Cardiac fibroblast (primary cell): ENCODE results near the gene EXOC6B.

ENCODE experiments used
- DNase-seq, 2 donors: peaks; one replicate each; pipeline versions ENCODE4 v3.0.0 to v3.0.0-alpha.2; 2010; ENCODE audit warnings: low read depth in 2 of 2
- H3K4me3 ChIP-seq, 2 donors: replicated peaks in 1 of 2; 1 replicate in 1 of 2; 2 replicates in 1 of 2; pipeline ENCODE4 v1.5.1; 2011; ENCODE audit warnings: low read depth in 2 of 2, low read length in 2 of 2, mild to moderate bottlenecking in 2 of 2, moderate library complexity in 1 of 2
- CTCF ChIP-seq: IDR thresholded peaks from one replicate; pipeline ENCODE4 v1.5.1; 2011; ENCODE audit warnings: low read depth, mild to moderate bottlenecking, low read length, inconsistent platforms

The EXOC6B gene

GRCh38 chr2:72785517-72785916 is 40.3 kb downstream of the EXOC6B start:
- no peak overlapping the region for H3K4me3 ChIP-seq
- no peak for TF ChIP-seq CTCF

GRCh38 chr2:72782520-72782919 is 43.3 kb downstream of the EXOC6B start:
- H3K4me3 ChIP-seq = no peak overlapping the region
- DNase-seq = no peak
- TF ChIP-seq CTCF = no peak

More at GRCh38 chr2:72785517-72785916, 40.3 kb downstream of the EXOC6B start:
- no peak for DNase-seq

- TF ChIP-seq CTCF = no peak
- H3K4me3 ChIP-seq = no peak overlapping the region
- DNase-seq = peak; percentile 23 to 41
These were observed 44.4 kb downstream of the EXOC6B start for GRCh38 chr2:72781480-72781879.

GRCh38 chr2:72780477-72780876 is 45.4 kb downstream of the EXOC6B start:
- H3K4me3 ChIP-seq = no peak overlapping the region
- no peak for TF ChIP-seq CTCF
- DNase-seq = peak; percentile 80 to 91

GRCh38 chr2:72779495-72779894 is 46.3 kb downstream of the EXOC6B start:
- no peak for DNase-seq
- TF ChIP-seq CTCF = no peak

GRCh38 chr2:72778410-72778809 is 47.4 kb downstream of the EXOC6B start:
- H3K4me3 ChIP-seq = no peak overlapping the region
- no peak for TF ChIP-seq CTCF
- peak; percentile 74 to 79 for DNase-seq

More at GRCh38 chr2:72779495-72779894, 46.3 kb downstream of the EXOC6B start:
- H3K4me3 ChIP-seq = no peak overlapping the region

GRCh38 chr2:72770879-72771461 is 54.9 kb downstream of the EXOC6B start:
- DNase-seq = peak; percentile 83 to 88

More at GRCh38 chr2:72770879-72771461, 54.9 kb downstream of the EXOC6B start:
- H3K4me3 ChIP-seq = no peak overlapping the region
- peak; percentile 73 for TF ChIP-seq CTCF
